ENCODE results near the gene TRPM3. TPM values are rescaled to one million over a fixed set of nuclear protein-coding genes. Genes with fewer than 3 reads are reported as not detected.

Gene TRPM3
- total RNA-seq, 1 donor from 2014 or later, result 0.15 TPM

DNA sequence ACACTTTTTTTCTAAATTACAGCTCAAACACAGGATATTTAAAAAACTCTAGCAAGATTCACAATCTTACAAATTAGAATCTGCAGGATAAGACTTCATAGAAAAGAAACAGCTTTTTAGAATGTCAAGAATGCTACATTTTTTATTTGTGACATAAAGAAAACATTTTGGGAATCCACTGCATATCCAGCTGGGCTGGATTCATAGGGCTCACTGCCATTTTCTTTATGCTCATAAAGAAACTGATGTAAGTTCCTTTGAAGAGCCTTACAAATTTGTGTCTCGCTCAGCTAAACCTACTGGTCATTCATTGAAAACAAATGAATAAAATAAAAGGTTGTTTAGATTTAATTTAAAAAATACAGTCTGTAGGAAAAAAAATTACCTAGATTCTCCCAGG lies 332.3 kb downstream of the TRPM3 start:
- no peak for ATAC-seq
- Histone ChIP-seq H3K27me3 (ENCODE audit: low read depth) (no peaks in the 10 kb centered on the region), H3K9me3 (no peaks in the 10 kb centered on the region), H3K4me1 (no peaks in the 10 kb centered on the region), H3K27ac (no peak overlapping the region), H3K36me3 (no peaks in the 10 kb centered on the region), H3K4me3 (no peak overlapping the region)
- TF ChIP-seq, protein P1, sequence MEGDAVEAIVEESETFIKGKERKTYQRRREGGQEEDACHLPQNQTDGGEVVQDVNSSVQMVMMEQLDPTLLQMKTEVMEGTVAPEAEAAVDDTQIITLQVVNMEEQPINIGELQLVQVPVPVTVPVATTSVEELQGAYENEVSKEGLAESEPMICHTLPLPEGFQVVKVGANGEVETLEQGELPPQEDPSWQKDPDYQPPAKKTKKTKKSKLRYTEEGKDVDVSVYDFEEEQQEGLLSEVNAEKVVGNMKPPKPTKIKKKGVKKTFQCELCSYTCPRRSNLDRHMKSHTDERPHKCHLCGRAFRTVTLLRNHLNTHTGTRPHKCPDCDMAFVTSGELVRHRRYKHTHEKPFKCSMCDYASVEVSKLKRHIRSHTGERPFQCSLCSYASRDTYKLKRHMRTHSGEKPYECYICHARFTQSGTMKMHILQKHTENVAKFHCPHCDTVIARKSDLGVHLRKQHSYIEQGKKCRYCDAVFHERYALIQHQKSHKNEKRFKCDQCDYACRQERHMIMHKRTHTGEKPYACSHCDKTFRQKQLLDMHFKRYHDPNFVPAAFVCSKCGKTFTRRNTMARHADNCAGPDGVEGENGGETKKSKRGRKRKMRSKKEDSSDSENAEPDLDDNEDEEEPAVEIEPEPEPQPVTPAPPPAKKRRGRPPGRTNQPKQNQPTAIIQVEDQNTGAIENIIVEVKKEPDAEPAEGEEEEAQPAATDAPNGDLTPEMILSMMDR (IDR thresholded peaks at IDR 0.05), result no peak
- intact Hi-C loops (cut with DNase I), result no loop called here
- no peak for DNase-seq

- Histone ChIP-seq H3K36me3 (no peaks in the 10 kb centered on the region), H3K4me3 (no peak overlapping the region), H3K4me1 (no peaks in the 10 kb centered on the region), H3K27me3 (ENCODE audit: low read depth) (no peaks in the 10 kb centered on the region), H3K27ac (no peak overlapping the region), H3K9me3 (no peaks in the 10 kb centered on the region)
- TF ChIP-seq, protein P1 (IDR thresholded peaks at IDR 0.05), result no peak
- ATAC-seq, result no peak
- intact Hi-C loops (cut with DNase I), result no loop called here
- DNase-seq, result no peak
Measured at GRCh38 chr9:70784456-70784855, 337.0 kb downstream of the TRPM3 start.

GRCh38 chr9:70778568-70778967 lies 342.9 kb downstream of the TRPM3 start:
- H3K27ac ChIP-seq, result no peak overlapping the region
- no peaks in the 10 kb centered on the region for H3K27me3 ChIP-seq (ENCODE audit: low read depth)
- H3K36me3 ChIP-seq, result no peaks in the 10 kb centered on the region
- TF ChIP-seq, protein P1 (IDR thresholded peaks at IDR 0.05), result no peak
- H3K9me3 ChIP-seq, result no peaks in the 10 kb centered on the region
- H3K4me1 ChIP-seq, result no peaks in the 10 kb centered on the region
- no peak overlapping the region for H3K4me3 ChIP-seq
- DNase-seq (no peak), ATAC-seq (no peak)
- intact Hi-C loops (cut with DNase I), result no loop called here

DNA sequence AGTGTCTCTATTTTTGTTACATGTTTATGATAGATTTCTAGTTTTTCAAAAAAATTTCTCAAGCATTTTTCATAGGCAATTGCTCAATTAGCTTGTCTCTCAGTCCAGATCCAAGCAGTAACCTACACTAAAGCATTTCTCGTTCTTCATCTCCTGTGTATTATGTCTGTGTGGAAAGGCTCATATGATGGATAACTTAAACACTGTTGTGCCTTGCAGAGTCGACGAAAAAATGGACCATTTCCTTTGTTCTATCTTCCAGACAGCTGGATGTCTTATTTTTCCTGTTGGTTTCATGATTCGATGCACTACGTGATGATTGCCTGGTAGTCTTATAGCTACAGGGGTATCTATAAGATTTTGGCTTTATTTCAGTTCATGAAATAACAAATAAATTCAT lies 347.8 kb downstream of the TRPM3 start:
- H3K9me3 ChIP-seq, result no peaks in the 10 kb centered on the region
- TF ChIP-seq, protein P1 (IDR thresholded peaks at IDR 0.05), result no peak
- no peaks in the 10 kb centered on the region for H3K27me3 ChIP-seq (ENCODE audit: low read depth)
- no peak overlapping the region for H3K4me3 ChIP-seq
- H3K27ac ChIP-seq, result no peak overlapping the region
- intact Hi-C loops (cut with DNase I), result no loop called here
- H3K4me1 ChIP-seq, result no peaks in the 10 kb centered on the region
- ATAC-seq (no peak), DNase-seq (no peak)
- no peaks in the 10 kb centered on the region for H3K36me3 ChIP-seq

GRCh38 chr9:70772601-70773000 lies 348.8 kb downstream of the TRPM3 start:
- ATAC-seq, result no peak
- TF ChIP-seq, protein P1 (IDR thresholded peaks at IDR 0.05), result no peak
- intact Hi-C loops (cut with DNase I), result no loop called here
- Histone ChIP-seq H3K27ac (no peak overlapping the region), H3K4me1 (no peaks in the 10 kb centered on the region), H3K4me3 (no peak overlapping the region), H3K36me3 (no peaks in the 10 kb centered on the region), H3K27me3 (ENCODE audit: low read depth) (no peaks in the 10 kb centered on the region), H3K9me3 (no peaks in the 10 kb centered on the region)
- DNase-seq, result no peak

GRCh38 chr9:70765946-70766345 lies 355.5 kb downstream of the TRPM3 start:
- no peak overlapping the region for H3K27ac ChIP-seq
- DNase-seq (no peak), ATAC-seq (no peak)
- TF ChIP-seq, protein P1 (IDR thresholded peaks at IDR 0.05), result no peak
- no peaks in the 10 kb centered on the region for H3K9me3 ChIP-seq
- H3K36me3 ChIP-seq, result no peaks in the 10 kb centered on the region
- H3K27me3 ChIP-seq (ENCODE audit: low read depth), result no peaks in the 10 kb centered on the region
- H3K4me3 ChIP-seq, result no peak overlapping the region
- H3K4me1 ChIP-seq, result no peaks in the 10 kb centered on the region
- intact Hi-C loops (cut with DNase I), result no loop called here
